ENCODE results near the gene INTS3.

DNA sequence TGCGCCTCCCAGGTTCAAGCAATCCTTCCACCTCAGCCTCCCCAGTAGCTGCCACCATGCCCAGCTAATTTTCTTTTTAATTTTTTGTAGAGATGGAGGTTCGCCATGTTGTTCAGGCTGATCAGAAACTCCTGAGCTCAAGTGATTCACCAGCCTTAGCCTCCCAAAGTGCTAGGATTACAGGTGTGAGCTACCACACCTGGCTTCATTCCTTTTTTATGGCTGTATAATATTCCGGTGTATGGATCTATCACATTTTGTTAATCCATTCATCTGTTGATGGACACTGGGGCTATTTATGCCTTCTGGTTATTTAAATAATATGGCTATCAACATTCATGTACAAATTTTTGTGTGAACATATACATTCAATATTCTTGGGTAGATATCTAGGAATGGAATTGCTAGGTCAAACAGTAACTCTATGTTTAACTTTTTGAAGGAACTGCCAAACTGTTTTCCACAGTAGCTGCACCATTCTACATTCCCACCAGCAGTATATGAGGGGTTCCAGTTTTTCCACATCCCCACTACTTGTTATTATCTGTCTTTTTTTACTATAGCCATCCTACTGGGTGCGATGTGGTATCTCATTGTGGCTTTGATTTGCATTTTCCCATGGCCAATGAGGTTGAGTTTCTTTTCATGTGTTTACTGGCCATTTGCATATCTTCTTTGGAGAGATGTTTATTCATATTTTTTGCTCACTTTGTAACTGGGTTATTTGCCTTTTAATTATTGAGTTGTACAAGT is 58.4 kb downstream of the INTS3 start:
- TF ChIP-seq FOS (IDR thresholded peaks at IDR 0.05; ENCODE audit: extremely low read depth, insufficient read length) (no peak), ZC3H4 (CRISPR knock-in tag; IDR thresholded peaks at IDR 0.05; ENCODE audit: borderline replicate concordance) (no peak), ZNF24 (IDR thresholded peaks at IDR 0.05) (no peak), GABPB1 (CRISPR knock-in tag; IDR thresholded peaks at IDR 0.05) (no peak), ZKSCAN1 (IDR thresholded peaks at IDR 0.05; ENCODE audit: low read depth, low read length) (no peak), POLR2A (conservative IDR thresholded peaks at IDR 0.05) (no peak)
- TF ChIP-seq, protein P1, sequence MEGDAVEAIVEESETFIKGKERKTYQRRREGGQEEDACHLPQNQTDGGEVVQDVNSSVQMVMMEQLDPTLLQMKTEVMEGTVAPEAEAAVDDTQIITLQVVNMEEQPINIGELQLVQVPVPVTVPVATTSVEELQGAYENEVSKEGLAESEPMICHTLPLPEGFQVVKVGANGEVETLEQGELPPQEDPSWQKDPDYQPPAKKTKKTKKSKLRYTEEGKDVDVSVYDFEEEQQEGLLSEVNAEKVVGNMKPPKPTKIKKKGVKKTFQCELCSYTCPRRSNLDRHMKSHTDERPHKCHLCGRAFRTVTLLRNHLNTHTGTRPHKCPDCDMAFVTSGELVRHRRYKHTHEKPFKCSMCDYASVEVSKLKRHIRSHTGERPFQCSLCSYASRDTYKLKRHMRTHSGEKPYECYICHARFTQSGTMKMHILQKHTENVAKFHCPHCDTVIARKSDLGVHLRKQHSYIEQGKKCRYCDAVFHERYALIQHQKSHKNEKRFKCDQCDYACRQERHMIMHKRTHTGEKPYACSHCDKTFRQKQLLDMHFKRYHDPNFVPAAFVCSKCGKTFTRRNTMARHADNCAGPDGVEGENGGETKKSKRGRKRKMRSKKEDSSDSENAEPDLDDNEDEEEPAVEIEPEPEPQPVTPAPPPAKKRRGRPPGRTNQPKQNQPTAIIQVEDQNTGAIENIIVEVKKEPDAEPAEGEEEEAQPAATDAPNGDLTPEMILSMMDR (IDR thresholded peaks at IDR 0.05 in 2 of 3, conservative IDR thresholded peaks at IDR 0.05 in 1 of 3; ENCODE audit: insufficient read depth in 2 of 3, low read depth in 1 of 3, low read length in 3 of 3) = no peak

Data from K562 (cell line).